K562 (cell line): ENCODE measurements around the gene FLVCR2. TPM values are rescaled to one million over a fixed set of nuclear protein-coding genes. Genes with fewer than 3 reads are reported as not detected.

ENCODE experiments used
- CBFB ChIP-seq: sonication (generic); formaldehyde crosslinking; IDR thresholded peaks from 2 replicates; pipeline ENCODE4 v1.4.0; 2020; ENCODE audit warnings: mild to moderate bottlenecking, missing genetic modification reagents
- GATAD2A ChIP-seq: fragments of 450-650 bp; IDR thresholded peaks from 2 replicates; pipeline ENCODE4 v1.6.1; 2017
- SAFB ChIP-seq: fragments of 200-400 bp; formaldehyde crosslinking; IDR thresholded peaks from 2 replicates; pipeline ENCODE4 v1.6.1; 2017; ENCODE audit warnings: low read depth, low read length, borderline replicate concordance
- ZNF23 ChIP-seq: fragments of 250-450 bp; sonication (Bioruptor Pico); IDR thresholded peaks from 2 replicates; pipeline ENCODE4 v1.4.0; 2020; ENCODE audit warnings: mild to moderate bottlenecking
- ZNF318 ChIP-seq, 2 experiments: fragments of 450-650 bp; IDR thresholded peaks; 2 replicates each; pipeline ENCODE4 v1.6.1; 2016; ENCODE audit warnings: mild to moderate bottlenecking in 2 of 2, borderline replicate concordance in 1 of 2, low read depth in 1 of 2, moderate library complexity in 1 of 2
- polyA plus RNA-seq, 8 experiments: library from polyadenylated mRNA; depleted of rRNA in 4 of 8; stranded (reverse) in 5 of 8; unstranded in 3 of 8; fragments of >200 nt; fragmentation: Nextera tagmentation in 2 of 8; fragmentation: Illumina TruSeq in 1 of 8; extraction: Ambion mirVana in 2 of 8; extraction: Trizol in 1 of 8; gene quantifications; 2 replicates each; pipeline versions ENCODE4 v1.2.1 to v1.2.3, GENCODE V29; 2011 to 2014; ENCODE audit warnings: inconsistent platforms in 1 of 8, missing spikeins in 1 of 8
- total RNA-seq, 7 experiments: library from RNA; depleted of rRNA in 6 of 7; stranded (reverse); fragments of >200 nt in 6 of 7; fragmentation: Illumina TruSeq in 2 of 7; extraction: Trizol in 2 of 7; gene quantifications; 2 replicates each; pipeline versions ENCODE4 v1.2.1 to v1.2.3, GENCODE V29; 2011 to 2021; ENCODE audit warnings: low replicate concordance in 1 of 7

The FLVCR2 gene
- total and polyA plus RNA-seq, 9 of the 15 experiments (the other 6 are each of a cell fraction or from before 2014, with no cell fraction given) = 1.5 TPM; not detected in 8

DNA sequence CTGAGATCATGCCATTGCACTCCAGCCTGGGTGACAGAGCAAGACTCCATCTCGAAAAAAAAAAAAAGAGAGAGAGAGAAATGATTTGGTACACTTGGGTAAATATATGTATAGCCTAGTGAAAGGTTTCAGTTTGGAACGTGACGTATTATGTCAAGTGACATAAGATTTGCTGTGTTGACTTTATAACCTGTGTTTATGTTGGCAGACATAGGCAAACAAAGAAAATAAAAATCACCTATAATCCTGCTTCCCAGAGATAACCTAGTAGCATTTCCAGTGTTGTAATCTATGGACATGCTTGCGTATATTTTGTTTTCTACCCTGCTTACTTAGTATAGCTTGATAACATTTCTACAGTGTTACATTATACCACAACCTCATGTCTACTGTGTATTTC, 65.6 kb downstream of the FLVCR2 start (continued):
- no peak for TF ChIP-seq ZNF318 (IDR thresholded peaks at IDR 0.05; ENCODE audit: borderline replicate concordance in 1 of 2, low read depth in 1 of 2)
- no peak for TF ChIP-seq GATAD2A
- no peak for TF ChIP-seq ZNF23 (CRISPR knock-in tag)
- no peak for TF ChIP-seq SAFB
- TF ChIP-seq CBFB (CRISPR knock-in tag) = no peak
